HG03378 (cell line): Measurements from ENCODE around the gene HPSE2.
A peak's percentile ranks its signal among the peaks of the same experiment; 100 is the strongest.

ENCODE experiments used
- ATAC-seq: cut with Tn5 transposase; IDR thresholded peaks from one replicate; pipeline ENCODE4 v1.9.1; 2021; ENCODE audit warnings: mild to moderate bottlenecking, moderate library complexity; ENCODE audit not compliant: unreplicated experiment

HPSE2 gene

GRCh38 chr10:98470850-98471249, 764.8 kb downstream of the HPSE2 start:
- ATAC-seq: no peak

- no peak for ATAC-seq
Measured at GRCh38 chr10:98469001-98469931, 766.4 kb downstream of the HPSE2 start.

DNA sequence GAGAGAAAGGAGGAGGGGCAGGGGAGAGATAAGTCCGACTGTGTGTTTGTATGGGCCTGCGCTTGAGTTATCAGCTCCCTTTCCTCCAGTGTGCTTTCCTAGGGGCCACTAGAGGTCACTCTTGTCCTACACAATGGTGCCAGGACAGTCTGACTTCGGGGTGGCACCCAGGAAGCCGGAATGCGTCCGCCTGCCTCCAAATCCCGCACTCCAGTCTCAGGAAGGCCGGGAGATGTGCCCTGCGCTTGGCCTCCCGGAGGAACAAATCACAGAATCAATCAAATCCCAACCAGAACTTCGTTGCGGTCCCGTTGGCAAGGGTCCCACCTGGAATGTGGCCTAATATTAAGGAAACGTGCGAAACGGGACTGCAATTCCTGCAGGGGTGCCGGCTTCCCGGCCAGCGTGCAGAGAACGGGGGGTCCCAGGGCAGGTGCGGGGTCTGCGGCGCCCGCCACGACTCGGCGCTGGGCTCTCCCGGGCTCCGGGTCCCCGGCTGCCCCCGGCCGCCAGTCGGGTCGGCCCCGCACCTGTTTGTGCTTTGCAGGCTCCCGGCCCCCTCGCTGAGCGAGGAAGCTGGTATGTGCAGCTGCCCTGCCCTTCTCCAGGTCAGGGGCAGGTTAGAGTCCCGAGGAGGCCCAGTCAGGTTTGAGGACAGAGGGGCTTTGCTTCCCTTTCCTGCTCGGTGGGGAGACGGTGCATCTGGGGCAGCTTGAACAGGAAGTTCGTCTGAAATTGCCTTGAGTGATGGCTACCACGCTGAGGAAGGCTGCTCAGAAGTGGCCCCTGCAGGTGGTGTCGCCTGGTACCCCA, 767.9 kb downstream of the HPSE2 start:
- ATAC-seq: peak; percentile 85

GRCh38 chr10:98466861-98467505, 768.7 kb downstream of the HPSE2 start:
- no peak for ATAC-seq

DNA sequence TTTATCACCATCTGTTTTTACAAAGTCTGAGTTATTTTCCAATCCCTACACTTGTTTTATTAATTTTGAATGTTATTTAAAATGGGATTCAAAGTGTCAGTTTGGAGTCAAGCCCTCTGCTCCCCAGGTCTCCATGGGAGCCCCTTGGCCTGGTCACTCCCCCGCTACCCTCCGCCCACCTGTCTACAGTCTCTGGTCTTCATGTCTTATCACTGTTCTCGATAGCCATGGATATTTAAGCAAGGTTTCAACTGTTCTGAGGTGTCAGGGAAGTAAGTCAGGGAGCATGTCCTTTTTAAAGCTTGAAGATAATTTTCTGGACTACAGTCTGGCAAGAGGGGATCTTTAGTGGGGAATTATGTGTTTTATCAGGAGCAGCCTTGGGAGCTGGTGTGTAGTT, 769.8 kb downstream of the HPSE2 start:
- no peak for ATAC-seq

DNA sequence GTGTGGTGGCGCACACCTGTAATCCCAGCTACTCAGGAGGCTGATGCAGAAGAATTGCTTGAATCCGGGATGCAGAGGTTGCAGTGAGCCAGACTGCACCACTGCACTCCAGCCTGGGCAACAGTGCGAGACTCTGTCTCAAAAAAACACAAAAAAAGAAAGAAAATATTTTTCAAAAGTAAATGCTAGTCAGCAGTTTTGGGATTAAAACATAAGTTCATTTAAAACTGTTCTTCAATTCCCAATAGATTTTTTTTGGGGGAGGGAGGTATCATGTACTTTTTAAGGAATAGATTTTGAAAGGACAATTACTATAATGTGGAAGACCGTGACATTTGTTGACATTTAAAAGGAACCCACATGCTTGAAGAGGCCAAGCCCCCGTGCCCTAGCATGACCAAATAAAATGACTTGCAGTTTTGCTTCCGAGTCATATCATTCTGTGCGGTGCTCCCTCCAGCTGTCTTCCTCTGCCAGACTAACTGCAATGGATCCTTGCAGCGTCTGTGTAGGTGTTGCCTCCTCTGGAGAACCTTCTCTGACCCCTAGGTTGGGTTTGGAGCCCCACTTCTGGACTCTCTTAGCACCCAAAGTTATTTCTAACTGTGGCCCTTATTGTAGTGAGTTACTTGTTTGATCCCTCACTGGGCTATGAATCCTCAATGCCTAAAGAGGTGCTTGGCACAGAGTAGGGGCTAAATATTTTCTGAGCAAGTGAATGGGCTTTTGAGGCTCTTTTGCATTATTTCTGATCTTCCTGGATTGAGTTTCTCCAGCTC, 771.5 kb downstream of the HPSE2 start:
- ATAC-seq: no peak

DNA sequence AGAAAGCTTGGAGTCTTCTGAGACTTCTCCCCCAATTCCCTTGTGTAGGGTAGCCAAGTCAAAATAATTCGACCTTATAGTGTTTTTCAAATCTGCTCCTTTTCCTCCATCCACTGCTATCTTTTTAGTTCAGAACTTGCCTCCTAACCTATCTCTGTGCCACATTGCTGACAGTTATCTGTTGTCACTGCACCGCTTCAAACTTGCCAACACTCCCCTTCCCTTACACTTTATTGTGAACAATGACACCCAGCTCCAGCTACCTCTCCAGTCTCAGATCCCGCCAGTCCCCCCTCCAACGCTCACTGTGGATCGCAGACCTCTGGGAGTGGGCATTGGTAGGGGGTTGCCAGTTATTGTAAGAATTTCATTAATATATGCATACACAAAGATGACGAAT, 772.6 kb downstream of the HPSE2 start:
- no peak for ATAC-seq

GRCh38 chr10:98461500-98461842, 774.2 kb downstream of the HPSE2 start:
- no peak for ATAC-seq

DNA sequence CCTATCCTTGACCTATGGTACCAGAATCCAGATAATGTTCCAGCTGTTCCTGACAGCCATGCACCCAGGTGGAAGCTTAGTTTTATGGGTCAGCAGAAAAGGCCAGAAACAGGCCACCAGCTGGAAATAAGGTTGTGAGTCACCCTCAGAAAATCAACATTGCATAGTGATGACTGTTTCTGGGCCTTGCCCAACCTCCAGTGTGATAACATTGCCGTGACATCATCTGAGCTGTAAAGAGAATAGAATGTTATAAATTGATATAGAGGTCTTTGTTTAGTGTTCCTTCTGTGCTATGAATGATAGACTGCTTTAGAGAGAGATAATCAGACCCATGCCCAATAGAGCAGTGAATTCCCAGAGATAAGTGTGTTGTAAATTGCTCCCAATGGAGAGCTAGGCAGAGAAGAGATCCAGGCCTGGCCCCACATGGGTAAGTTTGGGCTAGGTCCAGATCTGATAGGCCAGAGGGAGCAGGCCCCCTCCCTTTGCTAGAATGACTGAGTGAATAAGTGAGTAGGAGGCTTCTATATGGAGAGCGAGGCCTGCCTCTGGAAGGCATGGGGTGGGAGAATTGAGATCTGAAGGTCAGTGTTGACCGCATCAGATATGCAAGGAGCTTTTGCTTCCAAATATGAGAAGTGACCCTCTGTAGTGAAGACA, 774.7 kb downstream of the HPSE2 start:
- ATAC-seq: no peak

DNA sequence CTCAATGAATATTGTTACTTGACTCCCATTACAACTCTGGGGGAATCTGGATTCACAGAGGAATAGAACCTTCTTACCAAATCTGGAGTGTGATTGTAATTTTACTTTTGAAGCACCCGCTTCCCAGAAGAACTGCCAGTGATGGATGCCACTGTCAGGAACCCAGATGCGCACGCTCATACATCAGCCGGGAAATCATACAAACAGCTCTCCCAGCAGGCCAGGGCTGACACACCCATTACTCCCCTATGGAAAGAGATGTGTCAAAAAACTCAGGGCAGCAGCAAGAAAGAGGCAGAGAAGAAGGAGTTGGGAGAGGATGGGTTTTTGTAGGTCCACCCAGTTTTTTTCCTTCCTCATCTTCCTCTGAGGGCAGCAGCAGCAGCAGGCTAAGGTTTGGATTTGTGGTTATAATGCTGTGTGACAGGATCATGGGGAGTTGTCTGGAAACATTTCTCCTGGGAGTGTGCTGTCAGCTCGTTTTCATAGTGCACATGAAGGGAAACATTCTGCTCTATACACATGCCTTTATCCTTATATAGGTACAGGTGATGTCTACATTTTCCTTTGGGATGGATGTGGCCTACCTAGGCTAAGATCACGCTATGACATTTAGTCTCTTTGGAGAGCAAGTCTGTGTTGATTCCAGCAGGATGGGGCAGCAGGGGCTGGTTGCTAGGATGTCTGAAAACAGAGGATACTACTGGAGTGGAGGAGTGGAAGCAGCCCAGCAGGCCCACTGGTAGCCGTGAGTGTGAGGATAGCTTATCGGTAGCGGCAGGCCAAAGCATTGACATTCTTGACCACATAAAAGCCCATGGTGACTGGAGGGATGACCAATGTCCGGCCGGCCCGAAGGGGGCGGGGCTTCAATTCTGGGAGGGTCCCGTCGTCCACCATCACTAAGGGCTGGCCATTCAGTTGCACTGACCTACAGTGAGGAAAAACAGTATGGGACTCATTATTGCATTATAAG, 776.6 kb downstream of the HPSE2 start:
- ATAC-seq: no peak

DNA sequence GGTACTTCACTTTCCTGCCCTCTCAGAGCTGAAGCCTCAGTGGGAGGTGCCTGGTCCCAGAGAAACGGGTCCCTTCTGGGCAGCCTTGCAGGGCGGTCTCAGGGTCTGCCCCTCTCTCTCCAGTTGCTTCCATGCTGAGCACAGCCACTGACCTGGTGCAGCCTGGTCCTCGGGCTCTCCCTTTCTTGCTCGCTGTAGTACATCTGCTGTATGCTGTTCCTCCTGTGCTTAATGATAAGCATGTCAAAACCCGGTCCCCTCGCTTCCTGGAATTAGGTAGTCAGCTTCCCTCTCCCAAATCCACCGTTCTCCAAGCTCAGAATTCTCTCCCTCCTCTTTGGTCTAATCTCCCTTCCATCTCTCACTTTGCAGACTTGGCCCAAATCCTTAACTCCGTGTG, 777.9 kb downstream of the HPSE2 start:
- ATAC-seq: no peak

GRCh38 chr10:98456686-98457482, 778.8 kb downstream of the HPSE2 start:
- no peak for ATAC-seq

DNA sequence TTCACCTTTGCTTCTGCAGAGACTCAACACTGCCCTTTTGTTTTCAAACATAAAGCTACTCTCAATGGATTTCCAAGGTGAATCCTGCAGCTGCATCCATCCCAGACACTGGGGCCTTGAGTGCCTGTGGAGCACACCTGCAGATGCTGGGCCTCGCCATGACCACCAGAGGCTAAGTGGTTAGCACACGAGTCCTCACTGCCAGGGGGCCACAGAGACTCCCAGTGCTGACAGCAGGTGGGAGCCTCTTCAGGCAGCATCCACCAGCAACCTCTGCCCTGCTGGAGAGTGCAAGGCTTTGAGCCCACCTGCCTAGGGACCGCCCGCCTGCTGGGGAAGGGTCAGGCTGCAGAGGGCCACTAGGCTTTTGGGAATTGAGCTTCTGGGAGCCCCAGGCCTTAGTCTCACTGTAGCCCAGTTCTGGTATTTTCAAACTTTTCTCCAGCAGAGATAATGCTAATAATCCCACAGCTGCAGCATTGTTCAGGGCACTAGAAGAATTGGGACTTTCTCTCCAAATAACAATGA, 779.5 kb downstream of the HPSE2 start:
- no peak for ATAC-seq

- ATAC-seq: no peak
Measured at GRCh38 chr10:98453729-98454128, 781.9 kb downstream of the HPSE2 start.

DNA sequence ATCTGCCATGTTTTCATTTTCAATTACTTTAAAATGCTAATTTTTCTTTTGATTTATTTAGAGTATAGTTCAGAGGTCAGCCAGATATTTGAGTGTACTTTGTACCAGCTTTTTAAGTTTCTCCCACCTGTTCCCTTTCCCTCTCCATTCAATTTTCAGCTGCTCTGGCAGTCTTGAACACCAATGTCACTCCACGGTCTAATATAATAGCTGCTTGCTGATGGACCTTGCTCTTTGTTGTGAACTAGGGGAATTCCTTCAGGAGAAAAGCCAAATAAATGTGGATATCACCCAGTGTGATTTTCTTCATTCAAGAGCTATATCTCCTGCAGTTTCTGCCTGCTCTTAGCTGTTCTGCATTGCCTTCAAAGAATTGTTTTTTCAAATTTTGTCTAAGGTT, 785.0 kb downstream of the HPSE2 start:
- no peak for ATAC-seq

DNA sequence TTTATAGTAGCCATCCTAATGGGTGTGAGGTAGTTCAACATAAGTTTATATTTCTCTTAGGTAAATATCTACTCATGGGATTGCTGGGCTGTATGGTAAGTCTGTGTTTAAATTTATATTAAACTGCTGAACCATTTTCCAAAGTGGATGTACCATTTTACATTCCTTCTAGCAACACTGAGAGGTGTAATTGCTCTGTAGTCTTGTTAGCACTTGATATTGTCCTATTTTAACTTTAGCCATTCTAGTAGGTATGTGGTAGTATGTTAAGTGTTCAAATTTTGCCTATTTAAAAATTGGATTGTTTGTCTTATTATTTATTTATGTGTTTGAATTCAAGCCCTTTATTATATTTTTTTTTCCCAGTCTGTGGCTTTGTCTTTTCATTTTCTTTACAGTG, 786.4 kb downstream of the HPSE2 start:
- ATAC-seq: no peak

- peak; percentile 54 for ATAC-seq
Measured at GRCh38 chr10:98446661-98447221, 788.9 kb downstream of the HPSE2 start, which contains the start of gene HPS1. Gene HPS1, minus strand, starts transcription at chr10:98446935. Its CDS starts 3,695 bp downstream, at chr10:98443240.
